CD4-positive, alpha-beta T cell treated with Interleukin-10 for 1 hour (primary cell): ENCODE data around the gene ERICH4.
"Not testable (repeated sequence)": the region's sequence is repeated elsewhere in the genome, so short reads cannot be mapped to it uniquely, and the experiment has no call there.

Experiments
- DNase-seq: peaks from one replicate; pipeline ENCODE4 v3.0.0-alpha.2; 2020

Gene ERICH4

DNA sequence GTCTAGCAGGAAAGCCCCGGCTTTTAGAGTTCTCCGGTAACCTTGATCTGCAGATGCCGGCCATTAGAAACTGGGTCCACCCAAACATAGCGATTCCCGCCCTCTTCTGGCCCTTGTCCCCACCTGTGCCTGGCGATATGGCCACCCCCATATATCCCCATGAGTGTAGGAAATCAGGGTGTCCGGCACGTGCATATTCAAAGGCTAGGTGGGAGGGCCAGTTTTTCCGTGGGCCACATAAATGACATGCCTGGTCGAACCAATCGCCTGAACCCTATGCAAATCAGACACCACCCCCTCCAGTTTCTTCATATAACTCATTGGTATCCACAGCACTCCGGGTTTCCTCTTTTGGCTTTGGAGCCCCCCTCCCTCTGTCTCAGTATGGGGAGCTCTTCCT, 37.4 kb downstream of the ERICH4 start:
- DNase-seq = no peak

- DNase-seq = no peak
Measured at GRCh38 chr19:41484822-41485221, 41.9 kb downstream of the ERICH4 start.

DNA sequence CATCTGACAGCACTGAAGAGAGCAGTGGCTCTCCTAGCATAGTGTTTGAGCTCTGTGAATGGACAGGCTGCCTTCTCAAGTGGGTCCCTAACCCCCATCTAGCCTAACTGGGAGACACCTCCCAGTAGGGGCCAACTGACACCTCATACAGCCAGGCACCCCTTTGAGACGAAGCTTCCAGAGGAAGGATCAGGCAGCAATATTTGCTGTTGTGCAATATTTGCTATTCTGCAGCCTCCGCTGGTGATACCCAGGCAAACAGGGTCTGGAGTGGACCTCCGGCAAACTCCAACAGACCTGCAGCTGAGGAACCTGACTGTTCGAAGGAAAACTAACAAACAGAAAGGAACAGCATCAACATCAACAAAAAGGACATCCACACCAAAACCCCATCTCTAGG, 44.0 kb downstream of the ERICH4 start:
- not testable (repeated sequence) for DNase-seq

- no peak for DNase-seq
Measured at GRCh38 chr19:41492843-41493242, 49.9 kb downstream of the ERICH4 start.
